Prostate gland (tissue), 2 donors: Measurements from ENCODE around the gene ARSG.

Experiments used
- CTCF ChIP-seq, 4 experiments: fragments of 200-600 bp in 2 of 4; fragments of 450-650 bp in 2 of 4; sonication (generic) in 2 of 4; IDR thresholded peaks; 1 replicate in 3 of 4; 2 replicates in 1 of 4; pipeline ENCODE4 v1.5.1; 2016 to 2019; ENCODE audit warnings: antibody characterized with exemption in 4 of 4, mild to moderate bottlenecking in 2 of 4, moderate library complexity in 2 of 4
- POLR2AphosphoS5 ChIP-seq: sonication (generic); formaldehyde crosslinking; IDR thresholded peaks from one replicate; pipeline ENCODE4 v1.6.1; 2017; ENCODE audit warnings: antibody characterized with exemption

GRCh38 chr17:68433211-68433610, 141.9 kb downstream of the ARSG start:
- TF ChIP-seq CTCF (IDR thresholded peaks at IDR 0.05) = no peak
- no peak for TF ChIP-seq POLR2AphosphoS5
